Measurements from ENCODE around the gene HSD17B8. TPM values are rescaled to one million over a fixed set of nuclear protein-coding genes. Genes with fewer than 3 reads are reported as not detected.

HSD17B8 gene
- total RNA-seq, 1 experiment from 2014 or later: 4.2 TPM

DNA sequence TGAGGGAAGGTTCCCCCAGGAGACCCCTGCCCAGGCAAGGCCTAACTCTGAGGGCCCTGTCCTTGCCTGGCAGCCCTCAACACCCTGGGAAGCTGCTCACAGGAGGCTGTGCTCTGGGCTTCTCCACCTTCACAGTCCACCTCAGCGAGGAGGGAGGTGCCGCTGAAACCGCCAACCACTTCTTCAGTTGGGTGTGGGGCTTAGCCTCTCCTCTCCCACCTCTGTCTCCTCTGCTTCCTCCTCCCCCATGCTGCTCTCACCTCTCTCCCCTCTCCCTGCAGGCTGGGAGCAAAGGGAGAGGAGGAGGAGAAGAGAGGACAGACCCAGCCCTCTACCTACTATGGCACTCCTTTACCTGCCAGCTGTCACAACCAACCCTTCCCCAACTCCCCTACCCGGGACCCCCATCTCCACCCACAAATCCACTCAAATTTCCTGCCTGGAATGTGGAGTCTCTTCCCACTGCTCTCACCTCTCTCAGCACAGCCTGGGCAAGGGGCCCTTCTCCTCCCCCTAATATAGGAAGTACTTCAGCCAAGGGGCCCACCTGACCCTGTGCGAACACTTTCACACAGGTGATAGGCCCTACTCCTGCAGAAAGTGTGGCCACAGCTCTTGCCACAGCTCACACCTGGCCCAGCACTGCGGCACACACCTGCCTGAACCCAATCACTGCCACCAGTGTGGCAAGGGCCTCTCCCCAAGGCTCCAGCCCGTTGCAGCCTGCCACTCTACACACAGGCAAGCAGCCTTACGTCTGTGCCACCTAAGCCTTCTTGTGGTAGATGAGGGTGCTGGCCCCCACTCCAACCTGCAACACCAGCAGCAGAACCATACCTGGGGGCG, 11.0 kb downstream of the HSD17B8 start:
- Histone ChIP-seq H3K9me3 (ENCODE audit: low read length) (no peaks in the 10 kb centered on the region), H3K36me3 (ENCODE audit: low read depth, low read length) (no peaks in the 10 kb centered on the region), H4K20me1 (ENCODE audit: low read length) (no peaks in the 10 kb centered on the region), H3K79me2 (ENCODE audit: low read length) (no peaks in the 10 kb centered on the region), H2AFZ (ENCODE audit: low read length) (no peak overlapping the region), H3K9me2 (replicated peaks; ENCODE audit: low read length) (no peaks in the 10 kb centered on the region), H3K4me3 (ENCODE audit: low read length) (no peak overlapping the region), H3F3A (ENCODE audit: low read length, unreplicated experiment) (no peaks in the 10 kb centered on the region), H3K9ac (ENCODE audit: low read length) (no peak overlapping the region), H3K27me3 (ENCODE audit: low read length) (no peaks in the 10 kb centered on the region), H3K27ac (ENCODE audit: low read length) (no peak overlapping the region), H3K4me1 (ENCODE audit: insufficient read depth, low read length) (no peaks in the 10 kb centered on the region), H3K4me2 (ENCODE audit: low read length) (no peak overlapping the region)
- no peak for TF ChIP-seq EZH2 (IDR thresholded peaks at IDR 0.05; ENCODE audit: low read length, unreplicated experiment)
- TF ChIP-seq, protein P1, sequence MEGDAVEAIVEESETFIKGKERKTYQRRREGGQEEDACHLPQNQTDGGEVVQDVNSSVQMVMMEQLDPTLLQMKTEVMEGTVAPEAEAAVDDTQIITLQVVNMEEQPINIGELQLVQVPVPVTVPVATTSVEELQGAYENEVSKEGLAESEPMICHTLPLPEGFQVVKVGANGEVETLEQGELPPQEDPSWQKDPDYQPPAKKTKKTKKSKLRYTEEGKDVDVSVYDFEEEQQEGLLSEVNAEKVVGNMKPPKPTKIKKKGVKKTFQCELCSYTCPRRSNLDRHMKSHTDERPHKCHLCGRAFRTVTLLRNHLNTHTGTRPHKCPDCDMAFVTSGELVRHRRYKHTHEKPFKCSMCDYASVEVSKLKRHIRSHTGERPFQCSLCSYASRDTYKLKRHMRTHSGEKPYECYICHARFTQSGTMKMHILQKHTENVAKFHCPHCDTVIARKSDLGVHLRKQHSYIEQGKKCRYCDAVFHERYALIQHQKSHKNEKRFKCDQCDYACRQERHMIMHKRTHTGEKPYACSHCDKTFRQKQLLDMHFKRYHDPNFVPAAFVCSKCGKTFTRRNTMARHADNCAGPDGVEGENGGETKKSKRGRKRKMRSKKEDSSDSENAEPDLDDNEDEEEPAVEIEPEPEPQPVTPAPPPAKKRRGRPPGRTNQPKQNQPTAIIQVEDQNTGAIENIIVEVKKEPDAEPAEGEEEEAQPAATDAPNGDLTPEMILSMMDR (conservative IDR thresholded peaks at IDR 0.05; ENCODE audit: low read depth, low read length): no peak
- no peak for TF ChIP-seq EZH2phosphoT487 (IDR thresholded peaks at IDR 0.05; ENCODE audit: borderline replicate concordance, low read length)
- intact Hi-C loops (cut with micrococcal nuclease): no loop called here
- ChIA-PET POLR2A (ENCODE audit: unreplicated experiment) (no interaction called here), CTCF (no interaction called here)
- ATAC-seq (no peak), DNase-seq (no peak)
- no TSS peak for BruUV-seq (replicated peaks)

DNA sequence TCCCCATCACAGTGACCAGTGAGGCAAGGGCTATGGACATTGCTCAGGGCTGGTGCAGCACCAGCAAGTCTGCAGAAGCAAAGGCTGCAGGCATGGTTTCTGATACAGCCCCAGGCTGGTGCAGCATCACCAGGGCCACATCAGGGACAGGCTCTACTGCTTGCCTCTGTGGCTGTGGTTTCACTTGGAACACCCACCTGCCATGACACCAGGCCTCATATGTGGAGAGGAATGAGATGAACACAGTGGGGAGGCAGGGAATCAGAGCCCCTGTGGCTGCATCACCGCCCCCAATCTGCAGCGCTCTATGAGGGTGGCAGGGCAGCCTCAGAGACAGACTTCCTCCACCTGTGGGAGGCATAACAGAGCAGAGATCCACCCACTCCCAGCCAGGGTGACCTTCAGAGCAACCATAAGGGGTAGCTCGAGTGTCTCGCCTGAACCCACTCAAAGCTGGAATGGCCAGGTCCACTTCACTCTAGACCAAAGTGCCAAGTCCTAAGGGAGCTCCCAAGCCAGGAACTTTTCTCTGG, 11.7 kb downstream of the HSD17B8 start:
- H3F3A ChIP-seq (ENCODE audit: low read length, unreplicated experiment): no peaks in the 10 kb centered on the region
- no peak for ATAC-seq
- no peaks in the 10 kb centered on the region for H4K20me1 ChIP-seq (ENCODE audit: low read length)
- H3K4me3 ChIP-seq (ENCODE audit: low read length): no peak overlapping the region
- H3K79me2 ChIP-seq (ENCODE audit: low read length): no peaks in the 10 kb centered on the region
- H3K4me1 ChIP-seq (ENCODE audit: insufficient read depth, low read length): no peaks in the 10 kb centered on the region
- no peak for DNase-seq
- no peak overlapping the region for H2AFZ ChIP-seq (ENCODE audit: low read length)
- no peaks in the 10 kb centered on the region for H3K36me3 ChIP-seq (ENCODE audit: low read depth, low read length)
- no peak for TF ChIP-seq EZH2 (IDR thresholded peaks at IDR 0.05; ENCODE audit: low read length, unreplicated experiment)
- TF ChIP-seq, protein P1 (conservative IDR thresholded peaks at IDR 0.05; ENCODE audit: low read depth, low read length): no peak
- no peak for TF ChIP-seq EZH2phosphoT487 (IDR thresholded peaks at IDR 0.05; ENCODE audit: borderline replicate concordance, low read length)
- H3K9me2 ChIP-seq (replicated peaks; ENCODE audit: low read length): no peaks in the 10 kb centered on the region
- no peak overlapping the region for H3K9ac ChIP-seq (ENCODE audit: low read length)
- intact Hi-C loops (cut with micrococcal nuclease): no loop called here
- H3K4me2 ChIP-seq (ENCODE audit: low read length): no peak overlapping the region
- no TSS peak for BruUV-seq (replicated peaks)
- ChIA-PET CTCF (no interaction called here), POLR2A (ENCODE audit: unreplicated experiment) (interaction anchor here (0.5 kb wide), 1 partner anchor 16 kb away, joined by 3 read pairs; no protein-coding TSS in a partner anchor)
- no peaks in the 10 kb centered on the region for H3K9me3 ChIP-seq (ENCODE audit: low read length)
- H3K27me3 ChIP-seq (ENCODE audit: low read length): no peaks in the 10 kb centered on the region
- no peak overlapping the region for H3K27ac ChIP-seq (ENCODE audit: low read length)

DNA sequence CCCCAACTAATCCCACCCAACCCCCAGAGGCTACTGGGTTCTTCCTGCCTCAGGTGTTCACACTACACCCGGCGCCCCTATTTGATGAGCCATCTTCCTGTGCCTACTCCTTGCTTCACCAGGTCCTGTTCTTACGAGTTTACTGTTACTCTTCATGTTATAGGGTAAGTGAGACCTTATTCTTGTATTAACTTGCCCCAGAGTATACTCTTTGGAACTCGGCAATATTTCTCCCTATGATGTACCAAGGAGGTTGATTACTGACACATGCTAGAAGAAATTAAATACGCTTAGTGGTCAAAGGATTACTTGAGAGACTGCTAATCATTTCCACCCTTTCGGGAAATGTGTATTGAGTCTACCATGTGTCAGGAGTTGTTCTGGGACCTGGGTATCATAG, 12.8 kb downstream of the HSD17B8 start:
- POLR2A ChIA-PET (ENCODE audit: unreplicated experiment): no interaction called here
- intact Hi-C loops (cut with micrococcal nuclease): no loop called here
- DNase-seq (no peak), ATAC-seq (no peak)
- CTCF ChIA-PET: no interaction called here
- no peak overlapping the region for H3K4me2 ChIP-seq (ENCODE audit: low read length)
- no peaks in the 10 kb centered on the region for H3K9me2 ChIP-seq (replicated peaks; ENCODE audit: low read length)
- H3K4me3 ChIP-seq (ENCODE audit: low read length): no peak overlapping the region
- H3K27ac ChIP-seq (ENCODE audit: low read length): no peak overlapping the region
- no peaks in the 10 kb centered on the region for H4K20me1 ChIP-seq (ENCODE audit: low read length)
- no peak overlapping the region for H2AFZ ChIP-seq (ENCODE audit: low read length)
- no peaks in the 10 kb centered on the region for H3K36me3 ChIP-seq (ENCODE audit: low read depth, low read length)
- TF ChIP-seq EZH2phosphoT487 (IDR thresholded peaks at IDR 0.05; ENCODE audit: borderline replicate concordance, low read length): no peak
- TF ChIP-seq EZH2 (IDR thresholded peaks at IDR 0.05; ENCODE audit: low read length, unreplicated experiment): no peak
- TF ChIP-seq, protein P1 (conservative IDR thresholded peaks at IDR 0.05; ENCODE audit: low read depth, low read length): no peak
- no TSS peak for BruUV-seq (replicated peaks)
- no peak overlapping the region for H3K9ac ChIP-seq (ENCODE audit: low read length)
- no peaks in the 10 kb centered on the region for H3K4me1 ChIP-seq (ENCODE audit: insufficient read depth, low read length)
- H3K9me3 ChIP-seq (ENCODE audit: low read length): no peaks in the 10 kb centered on the region
- no peaks in the 10 kb centered on the region for H3K79me2 ChIP-seq (ENCODE audit: low read length)
- no peaks in the 10 kb centered on the region for H3F3A ChIP-seq (ENCODE audit: low read length, unreplicated experiment)
- H3K27me3 ChIP-seq (ENCODE audit: low read length): 0 out of 2 replicates have a peak, but pooled peaks cover 3% of the 10 kb centered on the region

Data from PC-3 (cell line).